GM19238 (cell line): ENCODE data around the gene TCF12.

Experiments used
- DNase-seq: peaks from one replicate; pipeline ENCODE4 v3.0.0; 2011; ENCODE audit warnings: low spot score; ENCODE audit not compliant: insufficient read length

The TCF12 gene

GRCh38 chr15:57015897-57016296 lies 97.5 kb downstream of the TCF12 start:
- no peak for DNase-seq

- no peak for DNase-seq
These were observed 98.6 kb downstream of the TCF12 start for GRCh38 chr15:57017024-57017423.

GRCh38 chr15:57018151-57018550 lies 99.7 kb downstream of the TCF12 start:
- DNase-seq, result no peak

GRCh38 chr15:57019496-57020160 lies 101.2 kb downstream of the TCF12 start:
- DNase-seq, result no peak

GRCh38 chr15:57025264-57025926 lies 107.0 kb downstream of the TCF12 start:
- DNase-seq, result no peak

- no peak for DNase-seq
These were observed 107.7 kb downstream of the TCF12 start for GRCh38 chr15:57026016-57026592.

- no peak for DNase-seq
These were observed 109.2 kb downstream of the TCF12 start for GRCh38 chr15:57027596-57027995.

GRCh38 chr15:57028176-57028575 lies 109.7 kb downstream of the TCF12 start:
- no peak for DNase-seq

- no peak for DNase-seq
These were observed 111.6 kb downstream of the TCF12 start for GRCh38 chr15:57030011-57030410.

- no peak for DNase-seq
These were observed 112.6 kb downstream of the TCF12 start for GRCh38 chr15:57031082-57031481.

GRCh38 chr15:57031605-57032004 lies 113.2 kb downstream of the TCF12 start:
- DNase-seq, result no peak

GRCh38 chr15:57032338-57032737 lies 113.9 kb downstream of the TCF12 start:
- DNase-seq, result no peak

- DNase-seq, result no peak
These were observed 115.4 kb downstream of the TCF12 start for GRCh38 chr15:57033715-57034439.

- no peak for DNase-seq
These were observed 116.2 kb downstream of the TCF12 start for GRCh38 chr15:57034613-57035012.

GRCh38 chr15:57035664-57036063 lies 117.2 kb downstream of the TCF12 start:
- DNase-seq, result no peak

- DNase-seq, result no peak
These were observed 117.9 kb downstream of the TCF12 start for GRCh38 chr15:57036352-57036751.

- DNase-seq, result no peak
These were observed 119.1 kb downstream of the TCF12 start for GRCh38 chr15:57037548-57037947.

- DNase-seq, result no peak
These were observed 119.6 kb downstream of the TCF12 start for GRCh38 chr15:57038040-57038439.

- DNase-seq, result no peak
These were observed 120.1 kb downstream of the TCF12 start for GRCh38 chr15:57038496-57038895.

GRCh38 chr15:57041416-57041815 lies 123.0 kb downstream of the TCF12 start:
- DNase-seq, result no peak

- no peak for DNase-seq
These were observed 125.7 kb downstream of the TCF12 start for GRCh38 chr15:57044072-57044702.

GRCh38 chr15:57044970-57045369 lies 126.5 kb downstream of the TCF12 start:
- no peak for DNase-seq
